DMS 273 (cell line): ENCODE measurements around the gene GSG1L.
A peak's percentile ranks its signal among the peaks of the same experiment; 100 is the strongest.
"Not testable (repeated sequence)": the region's sequence is repeated elsewhere in the genome, so short reads cannot be mapped to it uniquely, and the experiment has no call there.

Experiments used
- DNase-seq: peaks from one replicate; lab custom pipeline; 2025; ENCODE audit not compliant: unreplicated experiment; lab: John Stamatoyannopoulos, UW

The GSG1L gene

GRCh38 chr16:27952811-27953210 is 110.7 kb downstream of the GSG1L start:
- DNase-seq: no peak

- DNase-seq: no peak
These were observed 111.9 kb downstream of the GSG1L start for GRCh38 chr16:27951489-27952120.

DNA sequence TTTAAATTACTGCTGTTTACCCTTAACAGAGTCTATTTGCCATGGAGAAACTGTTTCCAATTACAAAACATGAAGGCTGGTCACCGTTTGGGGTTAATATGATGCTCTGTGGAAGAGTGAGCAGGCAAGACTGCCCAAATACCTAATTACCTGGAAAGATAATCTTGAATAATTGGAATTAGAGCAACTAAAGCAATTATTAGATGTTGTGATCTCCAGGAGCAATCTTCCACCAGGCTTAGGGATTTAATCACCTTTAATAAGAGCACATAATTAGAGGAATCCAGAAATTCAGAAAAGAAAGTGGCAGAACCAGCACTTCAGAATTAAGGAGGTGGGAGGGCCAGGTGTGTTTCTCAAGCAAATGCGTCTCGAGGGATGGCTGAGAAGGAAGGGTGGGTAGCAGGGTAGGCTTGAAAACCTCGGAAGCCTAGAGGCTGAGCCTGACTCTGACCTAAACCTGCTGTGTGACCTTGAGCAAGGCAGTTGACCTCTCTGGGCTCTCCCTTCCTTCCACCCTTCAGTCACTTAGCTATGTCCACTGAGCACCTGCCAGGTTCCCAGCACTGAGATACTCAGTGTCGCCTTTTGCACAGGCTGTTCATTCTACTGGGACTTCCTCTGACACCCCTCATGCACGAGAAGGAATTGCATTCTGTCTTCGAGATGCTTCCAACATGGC is 113.2 kb downstream of the GSG1L start:
- DNase-seq: no peak

GRCh38 chr16:27947696-27948095 is 115.8 kb downstream of the GSG1L start:
- DNase-seq: no peak

DNA sequence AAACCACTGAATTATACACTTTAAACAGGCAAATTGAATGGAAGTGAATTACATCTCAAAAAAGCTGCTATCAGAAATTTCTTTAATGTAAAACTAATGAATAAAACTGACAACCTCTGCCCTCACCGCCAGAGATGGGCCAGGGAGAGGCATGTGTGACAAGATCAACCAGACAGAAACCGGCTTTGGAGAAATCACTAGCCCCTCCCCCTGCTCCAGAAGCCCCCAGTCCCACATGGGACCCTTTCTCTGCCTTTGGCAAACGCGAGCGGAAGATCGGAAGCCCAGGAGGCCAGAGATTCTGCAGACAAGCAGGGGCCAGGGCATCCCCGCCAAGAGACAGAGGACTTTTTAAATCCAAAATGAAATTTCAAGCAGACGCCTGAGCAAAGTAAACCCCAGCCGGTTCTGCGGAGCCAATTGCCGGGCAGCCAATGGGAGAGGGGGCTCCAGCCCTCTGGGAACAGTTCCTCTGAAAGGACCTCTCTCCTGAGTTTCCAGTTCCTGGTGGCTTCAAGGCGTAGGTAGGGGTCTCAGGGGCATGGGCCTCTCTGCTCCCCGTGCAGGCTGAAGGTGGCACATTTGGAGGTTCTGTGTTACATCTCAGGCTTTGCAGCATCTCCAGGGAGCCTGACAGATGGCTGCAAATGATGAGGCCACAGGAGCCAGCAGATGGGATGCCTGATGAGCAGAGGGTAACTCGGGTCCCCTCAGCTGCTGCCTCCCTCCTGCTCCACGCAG is 118.1 kb downstream of the GSG1L start:
- DNase-seq: peak; percentile 98

- no peak for DNase-seq
These were observed 119.7 kb downstream of the GSG1L start for GRCh38 chr16:27943766-27944165.

DNA sequence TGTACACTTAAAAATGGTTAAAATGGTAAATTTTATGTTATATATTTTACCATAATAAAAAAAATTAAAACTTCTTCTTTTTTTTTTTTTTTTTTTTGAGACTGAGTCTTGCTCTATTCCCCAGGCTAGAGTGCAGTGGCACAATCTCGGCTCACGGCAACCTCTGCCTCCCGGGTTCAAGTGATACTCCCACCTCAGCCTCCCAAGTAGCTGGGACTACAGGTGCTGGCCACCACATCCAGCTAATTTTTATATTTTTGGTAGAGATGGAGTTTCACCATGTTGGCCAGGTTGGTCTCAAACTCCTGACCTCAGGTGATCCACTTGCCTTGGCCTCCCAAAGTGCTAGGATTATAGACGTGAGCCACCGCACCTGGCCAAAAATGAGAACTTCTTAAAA is 121.4 kb downstream of the GSG1L start:
- not testable (repeated sequence) for DNase-seq

GRCh38 chr16:27935076-27935475 is 128.4 kb downstream of the GSG1L start:
- DNase-seq: no peak

DNA sequence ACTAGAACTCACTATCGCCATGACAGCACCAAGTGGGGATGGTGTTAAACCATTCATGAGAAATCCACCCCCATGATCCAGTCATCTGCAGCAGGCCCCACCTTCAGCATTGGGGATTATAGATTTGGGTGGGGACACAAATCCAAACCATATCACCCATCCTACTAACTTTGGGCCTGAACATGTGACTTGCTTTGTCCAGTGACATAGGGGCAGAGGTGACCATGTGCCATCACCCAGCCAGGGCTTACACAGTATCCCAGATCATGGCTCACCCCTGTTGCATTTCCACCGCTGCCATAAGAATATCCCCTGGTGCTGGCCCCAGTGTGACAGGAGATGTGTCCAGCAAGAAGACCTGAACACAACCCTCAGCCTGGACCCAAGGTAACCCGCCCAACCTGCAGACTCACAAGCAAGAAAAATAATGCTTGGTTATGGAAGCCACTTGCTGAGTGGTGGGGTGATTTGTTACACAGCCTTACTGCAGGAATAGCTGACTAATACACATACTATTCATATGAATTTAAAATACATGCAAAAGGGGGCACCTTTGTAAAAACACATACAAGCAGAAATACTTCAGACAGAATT is 130.9 kb downstream of the GSG1L start:
- no peak for DNase-seq

DNA sequence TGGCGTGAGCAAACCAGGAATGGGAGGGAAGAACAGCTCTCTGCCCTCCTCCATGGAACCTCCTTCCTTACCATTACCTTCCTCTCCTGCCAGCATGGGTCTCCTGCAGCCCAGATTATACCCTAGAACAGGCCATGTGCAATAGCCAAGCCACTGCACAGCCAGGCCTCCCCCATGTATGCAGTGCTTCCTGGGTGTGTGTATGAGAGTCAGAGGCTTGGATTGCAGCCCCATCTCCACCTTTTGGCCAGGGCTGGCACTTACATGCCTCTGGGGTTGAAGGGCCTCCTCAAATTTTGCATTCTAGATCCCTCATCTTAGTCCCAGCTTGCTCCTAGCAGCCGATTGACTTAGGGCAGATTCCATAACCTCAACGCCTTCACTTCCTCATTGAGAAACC is 133.7 kb downstream of the GSG1L start:
- DNase-seq: peak; percentile 18

DNA sequence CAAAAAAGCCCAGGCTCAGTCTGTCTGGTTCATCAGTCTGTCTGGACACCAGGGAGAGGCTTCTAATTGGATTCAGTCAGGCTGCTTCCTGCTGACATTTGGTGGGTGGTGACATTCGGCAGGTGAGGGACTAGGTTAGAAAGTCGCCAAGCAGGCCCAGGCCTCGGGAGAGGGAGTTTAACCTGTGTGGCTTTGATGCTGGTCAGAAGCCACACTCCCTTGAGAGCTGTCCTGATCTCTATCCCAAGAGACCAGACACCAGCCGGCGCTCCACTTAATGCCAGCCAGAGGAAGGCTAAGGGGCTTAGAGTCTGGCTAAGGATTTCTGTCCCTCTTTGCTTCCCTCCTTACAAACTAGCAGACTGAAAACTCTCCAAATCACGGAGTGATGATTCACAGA is 135.0 kb downstream of the GSG1L start:
- no peak for DNase-seq

DNA sequence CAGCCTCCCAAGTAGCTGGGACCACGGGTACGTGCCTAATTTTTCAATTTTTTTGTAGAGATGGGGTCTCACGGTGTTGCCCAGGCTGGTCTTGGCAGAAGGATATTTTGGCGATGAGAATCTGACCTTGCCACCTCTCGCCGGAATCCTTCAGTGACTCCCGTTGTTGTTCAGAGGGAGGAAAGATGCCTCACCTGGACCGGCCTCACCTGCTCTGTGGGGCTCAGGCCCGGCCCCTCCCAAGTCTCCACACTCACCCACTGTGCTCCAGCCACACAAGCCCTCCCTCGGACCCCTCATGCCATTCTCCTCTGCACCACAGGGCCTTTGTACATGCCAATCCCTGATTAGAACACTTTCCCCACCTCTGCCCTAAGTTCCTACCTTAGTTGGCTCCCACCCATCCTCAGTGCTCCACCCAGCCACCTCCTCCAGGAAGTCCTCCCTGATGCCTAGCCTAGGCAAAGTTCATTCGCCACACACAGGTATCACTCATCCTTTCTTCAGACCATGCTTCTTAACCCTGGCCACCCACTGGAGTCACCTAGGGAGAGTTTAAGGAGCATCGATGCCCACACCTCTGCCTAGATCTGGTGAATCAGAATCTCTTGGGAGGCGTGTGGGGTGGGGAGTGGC is 136.1 kb downstream of the GSG1L start:
- DNase-seq: no peak

DNA sequence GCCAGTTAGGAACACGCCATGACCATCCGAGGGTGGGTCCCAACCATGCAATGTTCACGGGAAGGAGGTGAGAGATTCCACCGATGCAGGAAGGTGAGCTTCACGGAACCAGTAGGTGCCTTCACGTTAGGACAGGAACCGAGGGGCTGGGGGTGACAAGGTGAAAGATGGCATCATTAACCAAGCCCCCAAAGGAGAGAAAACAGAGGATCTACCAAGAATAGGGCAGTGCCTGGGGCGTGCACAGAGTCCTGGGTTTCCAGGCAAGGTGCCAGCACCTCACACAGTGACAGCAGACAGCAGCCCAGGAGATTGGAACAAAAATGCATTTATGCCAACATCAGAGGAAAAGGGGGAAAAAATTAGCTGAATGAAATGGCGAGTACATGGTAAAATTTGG is 137.9 kb downstream of the GSG1L start:
- DNase-seq: peak; percentile 51

GRCh38 chr16:27924411-27925118 is 138.9 kb downstream of the GSG1L start:
- DNase-seq: peak; percentile 81

GRCh38 chr16:27923751-27924150 is 139.8 kb downstream of the GSG1L start:
- DNase-seq: no peak

- peak; percentile 24 for DNase-seq
These were observed 141.1 kb downstream of the GSG1L start for GRCh38 chr16:27922433-27922832.

DNA sequence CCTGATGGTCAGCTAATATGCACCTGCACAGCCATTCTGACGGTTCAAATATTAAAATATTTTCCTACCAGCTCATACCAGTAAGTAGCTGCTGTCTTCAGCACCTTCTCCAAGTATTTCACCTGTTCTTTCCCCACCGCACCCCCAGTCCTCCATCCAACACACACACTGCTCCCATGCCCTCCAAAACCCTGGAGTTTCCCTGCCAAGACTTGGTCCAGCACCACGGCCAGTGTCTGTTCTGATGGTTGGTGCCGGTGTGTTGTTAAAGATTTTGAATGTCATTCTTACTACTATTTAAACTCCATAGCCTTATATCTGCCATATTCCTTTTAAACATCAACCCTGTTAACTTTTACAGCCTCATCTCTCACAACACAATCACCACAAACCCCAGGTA is 142.4 kb downstream of the GSG1L start:
- DNase-seq: peak; percentile 12

- peak; percentile 91 for DNase-seq
These were observed 143.1 kb downstream of the GSG1L start for GRCh38 chr16:27920391-27920891.

DNA sequence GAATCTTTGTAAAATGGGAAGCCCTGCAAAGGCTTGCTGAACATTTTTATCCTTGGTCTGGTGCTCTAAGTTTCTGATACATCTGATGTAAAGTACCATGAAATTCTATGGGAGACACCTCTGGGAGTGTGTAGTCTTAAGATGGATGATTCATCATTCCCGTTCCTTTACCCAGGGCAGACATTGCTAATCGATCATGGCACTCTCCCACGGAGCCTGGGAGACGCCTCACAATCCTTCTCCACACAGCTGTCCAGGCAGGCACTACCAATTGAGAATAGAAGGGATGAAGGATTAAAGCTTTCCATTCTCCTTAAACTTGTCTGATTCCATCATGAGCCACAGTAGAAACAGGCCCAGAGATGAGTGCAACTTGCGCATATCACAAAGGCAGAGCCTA is 144.8 kb downstream of the GSG1L start:
- DNase-seq: no peak

GRCh38 chr16:27917949-27918348 is 145.6 kb downstream of the GSG1L start:
- no peak for DNase-seq

- no peak for DNase-seq
These were observed 152.0 kb downstream of the GSG1L start for GRCh38 chr16:27911486-27911885.
